ENCODE results near the gene LRCH3.

The LRCH3 gene

GRCh38 chr3:197874653-197875052 is 83.6 kb downstream of the LRCH3 start:
- no peak for DNase-seq (ENCODE audit: low spot score)
- TF ChIP-seq CTCF (IDR thresholded peaks at IDR 0.05; ENCODE audit: borderline replicate concordance, control extremely low read depth, extremely low read depth, insufficient read depth, missing control alignments) = no peak
- in situ Hi-C loops (cut with MboI; ENCODE audit: low sequenced_read_pairs, unreplicated experiment) = no loop called here

GRCh38 chr3:197877902-197878301 is 86.8 kb downstream of the LRCH3 start:
- no peak for DNase-seq (ENCODE audit: low spot score)
- no peak for TF ChIP-seq CTCF (IDR thresholded peaks at IDR 0.05; ENCODE audit: borderline replicate concordance, control extremely low read depth, extremely low read depth, insufficient read depth, missing control alignments)
- in situ Hi-C loops (cut with MboI; ENCODE audit: low sequenced_read_pairs, unreplicated experiment) = no loop called here

GRCh38 chr3:197878427-197878826 is 87.4 kb downstream of the LRCH3 start:
- in situ Hi-C loops (cut with MboI; ENCODE audit: low sequenced_read_pairs, unreplicated experiment) = no loop called here

GRCh38 chr3:197880491-197881269 is 89.6 kb downstream of the LRCH3 start:
- in situ Hi-C loops (cut with MboI; ENCODE audit: low sequenced_read_pairs, unreplicated experiment) = no loop called here
- no peak for TF ChIP-seq CTCF (IDR thresholded peaks at IDR 0.05; ENCODE audit: borderline replicate concordance, control extremely low read depth, extremely low read depth, insufficient read depth, missing control alignments)
- DNase-seq (ENCODE audit: low spot score) = no peak

More at GRCh38 chr3:197878427-197878826, 87.4 kb downstream of the LRCH3 start:
- DNase-seq (ENCODE audit: low spot score) = peak; percentile 50
- no peak for TF ChIP-seq CTCF (IDR thresholded peaks at IDR 0.05; ENCODE audit: borderline replicate concordance, control extremely low read depth, extremely low read depth, insufficient read depth, missing control alignments)

- no peak for DNase-seq (ENCODE audit: low spot score)
- TF ChIP-seq CTCF (IDR thresholded peaks at IDR 0.05; ENCODE audit: borderline replicate concordance, control extremely low read depth, extremely low read depth, insufficient read depth, missing control alignments) = no peak
- in situ Hi-C loops (cut with MboI; ENCODE audit: low sequenced_read_pairs, unreplicated experiment) = no loop called here
These were observed 90.4 kb downstream of the LRCH3 start for GRCh38 chr3:197881270-197881969.

- in situ Hi-C loops (cut with MboI; ENCODE audit: low sequenced_read_pairs, unreplicated experiment) = no loop called here
- DNase-seq (ENCODE audit: low spot score) = no peak
- no peak for TF ChIP-seq CTCF (IDR thresholded peaks at IDR 0.05; ENCODE audit: borderline replicate concordance, control extremely low read depth, extremely low read depth, insufficient read depth, missing control alignments)
These were observed 90.9 kb downstream of the LRCH3 start for GRCh38 chr3:197881970-197882338.

Measured in GM13976 (cell line).